ENCODE results near the gene NUDT1. TPM values are rescaled to one million over a fixed set of nuclear protein-coding genes. Genes with fewer than 3 reads are reported as not detected.

NUDT1 gene
- polyA plus RNA-seq, 5 donors = 17.9 to 27.1 (median 19.5) TPM

DNA sequence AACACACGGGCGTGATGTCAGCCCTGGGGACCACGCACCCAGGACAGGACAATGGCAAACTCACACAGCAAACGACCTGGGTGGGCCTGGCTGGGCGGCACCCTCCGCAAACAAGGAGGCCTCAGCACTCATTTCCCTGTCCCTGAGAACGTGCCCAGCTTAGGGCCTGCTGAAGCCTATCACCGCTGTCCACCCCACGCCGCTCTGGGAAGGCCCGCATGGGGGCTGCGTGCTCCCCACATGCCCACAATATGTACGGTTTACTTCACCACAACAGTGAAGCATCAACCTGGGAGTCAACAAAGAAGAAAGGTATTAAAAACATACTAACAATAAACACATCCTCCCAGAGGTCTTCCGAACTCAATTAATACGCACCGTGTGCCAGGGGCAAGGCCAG, 21.5 kb upstream of the NUDT1 start:
- DNase-seq = no peak

DNA sequence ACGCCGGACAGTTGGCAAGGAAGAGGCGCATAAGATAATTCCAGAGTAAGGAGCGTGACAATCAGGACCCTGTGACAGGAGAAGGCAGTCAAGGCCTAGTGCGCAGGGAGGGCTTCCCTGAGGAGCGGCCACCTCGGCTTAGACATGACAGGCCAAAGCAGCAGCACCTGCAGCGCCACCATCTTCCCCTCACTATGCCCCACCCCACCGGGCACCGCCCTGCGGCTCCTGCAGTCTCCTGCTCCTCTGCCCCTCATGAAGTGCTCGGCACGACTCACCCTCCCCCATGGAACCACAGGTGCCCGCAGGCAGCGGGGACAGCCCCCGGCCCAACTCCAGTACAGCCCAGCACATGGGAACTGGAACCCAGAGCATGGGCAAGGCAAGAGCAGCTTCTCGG, 21.1 kb upstream of the NUDT1 start:
- DNase-seq = no peak

DNA sequence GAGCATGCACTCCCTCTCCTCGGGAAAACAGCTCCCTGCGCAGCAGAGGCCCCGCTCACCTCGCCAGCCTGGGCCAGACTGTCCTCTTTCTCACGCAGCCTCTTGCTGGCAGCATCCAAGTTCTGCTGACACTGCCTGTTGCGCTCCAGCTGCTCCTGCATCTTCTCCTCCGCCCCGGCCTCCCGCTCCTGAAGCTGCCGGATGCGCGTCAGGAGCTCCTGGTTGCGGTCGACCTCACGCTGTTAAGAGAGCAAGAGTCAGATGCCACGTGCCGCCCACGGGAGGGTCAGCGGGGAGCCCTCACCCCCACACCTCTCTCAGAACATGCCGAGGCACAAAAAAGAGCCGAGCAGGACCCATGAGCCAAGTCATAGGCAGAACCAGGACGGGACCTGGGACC, 19.5 kb upstream of the NUDT1 start:
- no peak for DNase-seq

DNA sequence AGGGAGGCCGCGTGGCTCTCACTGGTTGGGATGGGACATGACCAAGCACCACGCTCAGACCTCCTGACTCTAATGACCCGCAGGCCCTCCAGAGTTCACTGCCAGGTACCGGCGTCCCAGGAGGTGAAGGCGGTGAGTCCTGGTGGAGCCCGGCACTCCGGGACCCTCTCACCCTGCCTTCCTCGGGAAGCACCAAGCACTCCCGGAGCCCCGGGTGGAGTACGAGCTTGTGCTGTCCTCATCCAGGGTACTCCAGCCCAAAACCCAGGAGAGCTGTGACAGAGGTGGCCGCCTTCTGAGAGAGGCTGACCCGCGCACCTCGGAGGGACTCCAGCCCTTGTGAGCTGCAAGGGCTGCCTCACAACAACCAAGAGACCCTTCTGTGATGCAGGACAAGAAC, 18.7 kb upstream of the NUDT1 start:
- no peak for DNase-seq

DNA sequence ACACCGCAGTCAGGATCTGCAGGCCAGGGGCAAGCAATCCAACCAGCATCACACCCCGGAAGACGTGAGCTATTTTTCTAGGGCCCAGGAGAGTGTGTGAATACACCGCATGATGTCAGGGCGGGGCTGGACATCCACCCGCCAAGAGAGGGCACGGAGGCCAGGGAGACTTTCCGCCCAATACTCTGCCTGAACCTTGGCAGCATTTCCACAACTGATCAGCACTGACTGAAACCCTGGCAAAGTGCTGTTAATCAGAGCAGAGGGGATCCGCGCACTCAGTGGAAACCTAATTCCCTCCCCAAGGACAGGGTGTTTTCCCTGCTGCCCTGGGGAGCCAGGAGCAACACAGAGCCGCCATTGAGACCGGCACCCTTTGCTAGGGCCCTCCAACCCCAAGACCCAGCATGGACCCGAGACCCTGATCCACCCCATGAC, 17.5 kb upstream of the NUDT1 start:
- no peak for DNase-seq

GRCh38 chr7:2224934-2225333, 17.1 kb upstream of the NUDT1 start:
- DNase-seq = no peak

DNA sequence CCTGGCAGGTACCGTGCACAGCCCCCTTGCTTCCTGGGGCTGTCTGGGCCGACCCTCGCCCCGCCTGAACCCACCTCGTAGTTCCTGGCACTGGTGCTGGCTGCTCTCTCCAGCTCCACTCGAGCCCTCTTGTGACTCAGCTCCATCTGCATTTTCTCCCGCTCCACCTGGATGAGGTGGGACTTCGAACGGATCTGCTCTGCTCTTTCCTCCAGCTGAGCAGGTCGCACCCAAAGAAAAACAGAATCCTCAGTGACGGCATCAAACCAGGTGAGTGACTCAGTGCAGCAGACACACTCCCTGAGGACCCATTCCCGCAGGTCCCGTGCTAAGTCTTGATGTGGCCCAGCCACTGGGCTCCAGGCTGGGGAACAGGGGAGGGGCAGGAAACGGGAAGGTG, 16.7 kb upstream of the NUDT1 start:
- no peak for DNase-seq

GRCh38 chr7:2225830-2226229, 16.2 kb upstream of the NUDT1 start:
- no peak for DNase-seq

DNA sequence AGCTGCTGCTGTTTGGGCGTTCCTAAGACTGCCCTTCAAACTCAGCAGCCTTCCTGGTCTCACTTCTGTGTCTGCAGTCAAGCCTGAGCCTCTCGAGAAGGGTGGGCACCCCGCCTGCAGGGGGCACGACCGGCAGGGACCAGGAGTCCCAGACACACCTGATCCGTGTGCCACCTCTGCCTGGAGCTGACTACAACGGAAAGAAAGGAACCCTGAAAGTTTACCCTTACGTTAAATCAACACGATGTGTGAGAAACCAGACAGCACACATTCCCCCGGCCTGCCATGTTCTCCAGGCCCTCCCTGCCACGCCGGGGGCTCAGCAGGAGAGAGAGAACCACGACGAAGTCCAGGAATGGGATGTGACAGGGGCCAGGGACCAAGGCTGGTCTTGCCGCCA, 14.3 kb upstream of the NUDT1 start:
- DNase-seq = no peak

GRCh38 chr7:2228921-2229320, 13.1 kb upstream of the NUDT1 start:
- no peak for DNase-seq

DNA sequence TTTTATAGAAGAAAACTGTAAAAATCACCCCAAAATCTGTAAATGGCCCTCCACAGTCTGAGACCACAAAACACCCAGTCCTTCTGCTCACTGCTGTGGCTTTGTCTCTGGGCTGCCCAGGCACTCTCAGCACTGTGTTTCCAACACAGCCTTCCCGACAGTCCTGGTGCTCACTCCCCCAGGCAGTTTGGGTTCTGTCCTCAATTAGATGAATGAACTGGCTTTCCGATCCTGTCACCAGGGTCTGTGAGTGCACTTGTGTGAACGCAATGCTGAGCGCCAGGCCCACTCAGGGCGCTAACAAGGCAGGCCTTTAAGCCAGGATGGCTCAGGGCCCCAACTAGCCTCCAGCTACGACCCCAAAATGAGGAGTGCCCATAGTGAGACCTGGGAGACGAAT, 12.6 kb upstream of the NUDT1 start:
- DNase-seq = no peak

- DNase-seq = no peak
These were observed 11.8 kb upstream of the NUDT1 start for GRCh38 chr7:2230226-2230625.

GRCh38 chr7:2230882-2231281, 11.1 kb upstream of the NUDT1 start:
- no peak for DNase-seq

DNA sequence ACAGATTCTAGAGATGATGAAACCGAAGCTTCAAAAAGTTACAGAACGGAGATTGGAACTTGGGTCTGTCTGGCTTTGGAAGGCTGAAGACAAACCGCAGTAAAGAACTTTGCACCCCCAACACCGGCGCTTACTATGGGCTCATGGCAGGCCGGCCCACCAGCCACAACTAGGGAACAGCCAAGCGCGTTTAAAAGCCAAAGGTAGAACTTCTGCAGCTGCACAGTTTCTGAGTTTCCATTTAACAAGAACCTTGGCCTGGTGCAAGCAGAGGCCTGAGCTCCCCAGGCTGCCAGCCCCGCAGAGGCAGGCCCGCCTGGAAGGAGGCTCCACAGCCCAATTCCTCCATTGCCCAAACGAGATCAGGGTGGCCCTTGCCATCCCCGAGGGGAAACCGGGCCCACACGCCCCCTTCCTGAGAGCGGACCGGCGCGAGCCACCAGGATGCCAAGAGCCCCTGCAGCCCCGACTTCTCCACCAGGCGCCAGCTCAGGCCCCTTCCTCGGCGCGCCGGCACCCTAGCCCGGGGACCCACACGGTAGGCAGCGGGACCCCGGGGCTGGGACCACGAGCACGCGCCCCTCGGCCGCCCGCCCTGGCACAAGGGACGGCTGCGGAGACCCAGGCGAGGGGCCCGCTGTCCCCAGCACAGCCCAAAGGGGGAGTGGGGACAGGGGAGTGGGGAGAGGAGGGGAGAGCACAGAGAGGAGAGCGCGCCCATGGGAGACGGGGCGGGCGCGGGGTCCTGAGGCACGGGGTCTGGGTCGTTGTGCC, 9.8 kb upstream of the NUDT1 start:
- DNase-seq = no peak

- DNase-seq = peak; percentile 89
These were observed 9.1 kb upstream of the NUDT1 start, which contains the start of gene MAD1L1 for GRCh38 chr7:2232766-2233520. TSS of gene MAD1L1 (minus strand) at chr7:2232945. CDS start at chr7:2230133, 2,812 bp downstream.

GRCh38 chr7:2233926-2234325, 8.1 kb upstream of the NUDT1 start:
- DNase-seq = no peak

- no peak for DNase-seq
These were observed 4.9 kb upstream of the NUDT1 start for GRCh38 chr7:2237109-2237602.

DNA sequence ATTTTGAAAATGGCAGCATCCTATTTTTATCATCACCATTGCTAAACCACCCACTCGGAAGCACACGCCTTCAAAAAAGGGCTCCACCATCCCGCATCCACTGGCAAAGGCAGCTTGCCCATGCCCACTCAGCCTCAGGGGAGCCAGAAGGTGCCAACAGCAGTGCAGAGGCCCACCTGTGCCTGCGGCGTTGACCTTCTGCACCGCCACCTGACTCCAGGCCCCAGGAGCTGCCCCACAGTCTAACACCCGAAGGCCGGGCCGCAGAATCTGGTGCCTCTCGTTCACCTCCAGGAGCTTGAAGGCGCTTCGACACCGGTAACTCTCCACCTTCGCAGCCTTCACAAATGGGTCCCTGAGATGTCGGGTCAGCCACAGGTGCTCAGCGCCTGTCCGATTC, 2.8 kb upstream of the NUDT1 start:
- DNase-seq = no peak

DNA sequence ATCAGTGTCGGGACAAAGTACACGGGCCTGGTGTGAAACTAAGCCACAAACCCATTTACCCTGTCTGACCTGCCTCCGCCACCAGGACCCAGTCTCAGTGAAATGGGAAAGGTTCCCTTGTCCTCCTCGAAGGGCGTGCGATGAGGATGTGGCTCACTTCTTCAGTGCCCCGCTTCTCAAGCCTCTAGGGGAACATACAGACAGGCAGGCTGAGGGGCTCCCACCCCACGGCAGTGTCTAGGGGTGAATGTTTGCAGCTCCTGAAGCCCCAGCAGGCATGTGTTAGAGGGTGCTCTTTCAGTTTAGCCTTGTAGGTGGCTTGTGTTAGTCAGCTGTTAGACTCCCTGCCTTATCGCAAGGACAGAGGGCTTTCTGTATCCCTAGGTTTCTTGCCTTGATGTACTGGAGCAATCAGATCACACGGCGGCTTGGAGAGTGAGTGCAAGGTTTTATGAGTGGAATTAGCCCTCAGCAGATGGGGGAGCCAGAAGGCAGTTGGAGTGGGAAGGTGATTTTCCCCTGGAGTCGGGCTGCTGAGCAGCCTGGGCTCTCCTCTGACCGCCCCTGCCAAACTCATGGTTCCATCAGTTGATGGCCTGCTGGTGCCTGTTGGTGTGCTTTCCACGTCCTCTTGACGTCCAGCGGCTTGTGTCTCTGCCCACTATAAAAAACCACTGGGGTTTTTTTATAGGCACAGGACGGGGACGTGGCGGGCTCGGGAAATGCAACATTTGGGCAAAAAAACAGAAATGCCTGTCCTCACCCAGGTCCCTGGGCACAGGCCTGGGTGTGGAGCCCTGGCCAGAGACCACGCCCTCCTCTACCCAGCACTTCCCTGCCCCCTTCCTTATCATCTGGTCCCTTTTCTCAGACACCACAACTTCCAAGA, 759 bp downstream of the NUDT1 start:
- DNase-seq = no peak

DNA sequence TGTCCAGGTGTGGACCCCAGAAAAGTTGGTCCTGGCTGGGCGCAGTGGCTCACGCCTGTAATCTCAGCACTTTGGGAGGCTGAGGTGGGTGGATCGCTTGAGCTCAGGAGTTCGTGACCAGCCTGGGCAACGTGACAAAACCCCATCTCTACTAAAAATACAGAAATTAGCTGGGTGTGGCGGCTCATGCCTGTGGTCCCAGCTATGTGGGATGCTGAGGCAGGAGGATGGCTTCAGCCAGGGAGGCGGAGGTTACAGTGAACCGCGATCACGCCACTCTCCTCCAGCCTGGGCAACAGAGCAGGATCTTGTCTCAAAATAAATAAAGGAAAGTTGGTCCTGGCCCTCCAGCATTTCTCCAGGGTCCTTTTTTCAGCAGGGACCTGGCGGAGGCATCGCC, 1.4 kb downstream of the NUDT1 start:
- DNase-seq = no peak

- DNase-seq = no peak
These were observed 2.5 kb downstream of the NUDT1 start for GRCh38 chr7:2244404-2244995.
